LNCaP clone FGC (cell line): ENCODE measurements around the gene LINC00632.

Source experiments
- DNase-seq: peaks from one replicate; pipeline ENCODE4 v3.0.0-alpha.2; 2011; ENCODE audit warnings: low read depth
- H3K4me3 ChIP-seq: 2 replicates; pipeline ENCODE4 v1.5.1; 2011; ENCODE audit warnings: mild to moderate bottlenecking, low read depth, low read length, control low read depth
- CTCF ChIP-seq: IDR thresholded peaks from 2 replicates; pipeline ENCODE4 v1.5.1; 2012; ENCODE audit warnings: mild to moderate bottlenecking; ENCODE audit not compliant: control insufficient read depth, insufficient read depth; ENCODE audit errors: extremely low read depth

Gene LINC00632

GRCh38 chrX:140822861-140823260, 113.3 kb downstream of the LINC00632 start:
- TF ChIP-seq CTCF, result no peak
- no peak overlapping the region for H3K4me3 ChIP-seq
- no peak for DNase-seq

- TF ChIP-seq CTCF, result no peak
- DNase-seq, result no peak
- H3K4me3 ChIP-seq, result no peak overlapping the region
These were observed 127.3 kb downstream of the LINC00632 start for GRCh38 chrX:140836874-140837273.
